Effector memory CD4-positive, alpha-beta T cell (primary cell): ENCODE results near the gene NUTF2.

ENCODE experiments used
- DNase-seq, 3 donors: peaks; one replicate each; pipeline ENCODE4 v3.0.0-alpha.2; 2020
- H3K27ac ChIP-seq: 2 replicates; pipeline ENCODE4 v1.7.0; 2013; ENCODE audit warnings: mild to moderate bottlenecking, low read length, moderate library complexity; ENCODE audit not compliant: insufficient read depth, poor library complexity, severe bottlenecking
- H3K27me3 ChIP-seq: replicated peaks from 2 replicates; pipeline ENCODE4 v1.7.0; 2013; ENCODE audit warnings: mild to moderate bottlenecking, low read length; ENCODE audit not compliant: insufficient read depth, control insufficient read depth, poor library complexity, severe bottlenecking
- H3K36me3 ChIP-seq: 2 replicates; pipeline ENCODE4 v1.7.0; 2013; ENCODE audit warnings: mild to moderate bottlenecking, low read length, moderate library complexity; ENCODE audit not compliant: control insufficient read depth, insufficient read depth
- H3K4me1 ChIP-seq: 2 replicates; pipeline ENCODE4 v1.7.0; 2013; ENCODE audit warnings: low read length, mild to moderate bottlenecking; ENCODE audit not compliant: control insufficient read depth, insufficient read depth, poor library complexity, severe bottlenecking
- H3K4me3 ChIP-seq: 2 replicates; pipeline ENCODE4 v1.7.0; 2013; ENCODE audit warnings: low read length, low read depth, mild to moderate bottlenecking; ENCODE audit not compliant: insufficient read depth, poor library complexity, severe bottlenecking
- H3K9me3 ChIP-seq: 2 replicates; pipeline ENCODE4 v1.7.0; 2013; ENCODE audit warnings: mild to moderate bottlenecking, low read length, moderate library complexity; ENCODE audit not compliant: control insufficient read depth

NUTF2 gene

GRCh38 chr16:67915831-67916723, 69.3 kb downstream of the NUTF2 start:
- Histone ChIP-seq H3K4me3 (no peak overlapping the region), H3K4me1 (no peaks in the 10 kb centered on the region)
- DNase-seq: no peak

GRCh38 chr16:67917140-67917851, 70.6 kb downstream of the NUTF2 start:
- Histone ChIP-seq H3K36me3 (peaks cover 3% of the 10 kb centered on the region), H3K4me1 (no peaks in the 10 kb centered on the region), H3K27ac (no peak overlapping the region), H3K9me3 (no peaks in the 10 kb centered on the region), H3K4me3 (no peak overlapping the region), H3K27me3 (no peaks in the 10 kb centered on the region)
- DNase-seq: no peak

More at GRCh38 chr16:67915831-67916723, 69.3 kb downstream of the NUTF2 start:
- peaks cover 3% of the 10 kb centered on the region for H3K36me3 ChIP-seq
- H3K27me3 ChIP-seq: no peaks in the 10 kb centered on the region
- no peak overlapping the region for H3K27ac ChIP-seq
- no peaks in the 10 kb centered on the region for H3K9me3 ChIP-seq

DNA sequence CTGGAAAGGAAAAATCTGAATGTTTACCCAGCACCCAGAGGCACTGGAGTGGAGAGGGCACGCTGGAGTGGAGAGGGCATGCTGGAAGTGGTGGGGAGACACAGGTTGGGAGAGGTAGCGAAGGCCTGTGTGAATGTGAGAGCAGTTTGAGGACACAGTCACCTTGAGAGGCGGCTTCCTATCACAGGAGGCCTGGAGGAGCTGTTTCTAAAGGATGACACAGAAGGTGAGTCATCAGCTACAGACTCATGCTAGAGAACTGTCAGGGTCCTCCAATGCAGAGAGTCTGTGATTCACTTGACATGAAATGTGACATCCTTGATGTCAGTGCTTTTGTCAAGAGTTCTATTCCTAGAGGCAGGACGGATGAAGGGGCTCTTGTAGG, 71.1 kb downstream of the NUTF2 start:
- peaks cover 3% of the 10 kb centered on the region for H3K36me3 ChIP-seq
- H3K9me3 ChIP-seq: no peaks in the 10 kb centered on the region
- no peaks in the 10 kb centered on the region for H3K4me1 ChIP-seq
- no peaks in the 10 kb centered on the region for H3K27me3 ChIP-seq
- DNase-seq: no peak
- H3K27ac ChIP-seq: no peak overlapping the region
- H3K4me3 ChIP-seq: no peak overlapping the region

GRCh38 chr16:67919622-67920221, 73.0 kb downstream of the NUTF2 start:
- Histone ChIP-seq H3K36me3 (peaks cover 3% of the 10 kb centered on the region), H3K9me3 (no peaks in the 10 kb centered on the region), H3K27me3 (no peaks in the 10 kb centered on the region), H3K27ac (no peak overlapping the region), H3K4me3 (no peak overlapping the region), H3K4me1 (no peaks in the 10 kb centered on the region)
- no peak for DNase-seq
